ENCODE data around the gene NOTCH4.
A peak's percentile ranks its signal among the peaks of the same experiment; 100 is the strongest.

NOTCH4 gene

DNA sequence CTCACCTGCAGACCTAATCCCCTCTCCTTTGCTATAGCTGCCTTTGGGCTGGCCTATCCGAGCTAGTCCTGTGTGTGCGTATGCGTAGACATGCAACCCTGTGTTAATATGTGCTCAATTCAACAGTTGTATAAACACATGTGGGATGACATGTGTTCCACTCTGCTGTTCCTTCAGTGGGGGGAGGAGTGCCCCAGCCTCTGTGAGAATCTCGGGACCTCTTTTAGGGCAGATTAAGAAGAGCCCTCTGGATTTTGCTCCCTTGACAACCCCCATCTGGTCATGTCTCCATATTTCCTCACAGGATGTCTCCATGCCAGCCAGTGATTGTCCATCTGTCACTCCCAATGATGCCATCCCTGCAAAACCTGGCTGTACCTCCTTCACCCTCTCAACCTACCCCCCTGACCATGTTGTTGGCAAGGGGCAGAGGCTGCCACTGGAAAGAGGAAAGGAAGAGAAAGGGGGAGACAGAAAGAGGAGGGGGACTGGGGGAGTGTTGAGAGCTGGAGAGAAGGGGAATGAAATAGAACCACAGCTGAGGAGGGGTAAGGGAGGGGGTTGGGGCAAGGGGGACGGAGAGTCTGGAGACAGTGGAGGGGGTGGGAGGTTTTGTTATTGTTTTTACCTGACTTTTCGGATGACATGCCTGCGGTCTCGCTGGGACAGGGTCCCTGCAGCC is 72.5 kb downstream of the NOTCH4 start:
- Histone ChIP-seq H2AK5ac (ENCODE audit: low read depth, low read length) (no peak overlapping the region), H3K36me3 (replicated peaks in 1 of 2; ENCODE audit: control insufficient read depth in 2 of 2, insufficient read depth in 2 of 2, low read length in 2 of 2) (peaks cover 10 to 13% of the 10 kb centered on the region in 2 donors), H4K8ac (ENCODE audit: low read depth, low read length) (no peak overlapping the region), H3K79me1 (ENCODE audit: low read depth, low read length) (peaks cover 16% of the 10 kb centered on the region), H2BK120ac (ENCODE audit: low read depth, low read length) (no peak overlapping the region), H2BK12ac (ENCODE audit: low read length) (no peak overlapping the region), H3K27ac (replicated peaks; ENCODE audit: low read length) (no peak overlapping the region), H3K4ac (ENCODE audit: low read length) (no peak overlapping the region), H2AFZ (ENCODE audit: low read length) (no peak overlapping the region), H3K4me1 (ENCODE audit: control insufficient read depth in 2 of 2, insufficient read depth in 1 of 2, low read depth in 1 of 2, low read length in 2 of 2) (peaks cover 21 to 26% of the 10 kb centered on the region in 2 donors), H2BK15ac (ENCODE audit: low read length) (no peak overlapping the region), H3K9ac (ENCODE audit: low read depth, low read length, poor library complexity) (no peak overlapping the region), H3K23ac (ENCODE audit: low read depth, low read length, poor library complexity) (no peak overlapping the region), H4K91ac (ENCODE audit: low read depth, low read length, poor library complexity) (no peak overlapping the region), H2BK5ac (ENCODE audit: low read length) (no peak overlapping the region), H3K4me2 (ENCODE audit: insufficient read depth, low read length, poor library complexity, severe bottlenecking) (peak overlapping the region; percentile 66), H3K4me3 (ENCODE audit: low read length in 2 of 2) (peak overlapping the region; percentile 60 to 68), H3K18ac (ENCODE audit: low read length) (peak overlapping the region; percentile 74), H3K14ac (ENCODE audit: low read length) (no peak overlapping the region), H3K9me3 (replicated peaks in 1 of 2; ENCODE audit: control insufficient read depth in 2 of 2, insufficient read depth in 1 of 2, low read depth in 1 of 2, low read length in 2 of 2) (no peaks in the 10 kb centered on the region), H3K27me3 (ENCODE audit: control insufficient read depth in 3 of 3, insufficient read depth in 3 of 3, low read depth in 1 of 3, low read length in 3 of 3) (peaks cover 0 to 33% (median 0%) of the 10 kb centered on the region in 3 experiments)
- no peak for DNase-seq (ENCODE audit: low spot score)
- no CpG with 5 or more reads among the region's 8 CpGs for WGBS, 2 donors (ENCODE audit: extremely low coverage in 2 of 2, insufficient read length in 2 of 2, insufficient replicate concordance in 1 of 2)

DNA sequence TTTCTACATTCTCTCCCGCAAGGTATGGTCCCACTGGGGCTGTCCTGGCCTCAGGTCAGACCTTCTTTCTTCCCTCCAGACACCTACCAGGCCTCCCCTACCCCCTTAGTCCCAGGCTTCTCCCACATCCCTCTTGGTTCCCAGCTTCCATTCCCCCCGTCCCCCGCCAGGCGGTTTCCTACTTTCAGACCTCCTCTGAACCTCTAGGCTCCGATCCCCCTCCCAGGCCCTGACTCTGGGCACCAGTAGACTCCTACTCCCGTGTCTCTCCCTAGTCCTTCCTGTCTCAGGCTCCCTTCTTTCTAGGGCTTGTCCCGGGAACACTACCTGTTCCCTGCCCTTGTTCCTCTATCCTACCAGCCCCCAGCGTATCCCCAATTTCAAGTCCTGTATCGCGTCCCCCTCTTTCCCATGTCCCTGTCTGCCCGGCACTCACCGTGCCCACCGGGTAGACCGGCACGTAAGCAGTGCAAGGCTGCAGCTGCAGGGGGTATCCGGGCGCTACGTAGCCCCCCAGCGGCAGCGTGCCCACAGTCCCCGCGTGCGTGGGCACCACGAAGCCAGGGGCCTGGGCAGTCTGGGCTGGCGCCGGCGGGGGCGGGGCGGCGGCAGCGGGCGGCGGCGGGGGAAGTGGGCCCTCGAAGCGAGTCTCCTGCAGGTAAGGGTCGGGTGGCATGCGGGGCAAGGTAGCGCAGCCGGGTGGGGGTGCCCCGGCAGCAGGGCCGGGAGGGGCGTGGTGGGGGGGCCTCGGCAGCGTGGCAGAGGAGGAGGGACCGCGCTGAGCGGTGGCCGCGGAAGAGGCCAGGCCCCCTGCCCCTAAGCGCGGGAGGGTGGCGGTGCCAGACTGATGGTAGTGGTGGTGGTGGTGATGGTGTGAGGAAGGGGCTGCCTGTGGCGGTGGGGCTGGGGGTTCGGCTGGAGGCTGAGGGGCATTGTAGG is 73.7 kb downstream of the NOTCH4 start:
- no peak overlapping the region for H2BK12ac ChIP-seq (ENCODE audit: low read length)
- H3K79me1 ChIP-seq (ENCODE audit: low read depth, low read length): peaks cover 10% of the 10 kb centered on the region
- no peak overlapping the region for H2AFZ ChIP-seq (ENCODE audit: low read length)
- H3K9me3 ChIP-seq (replicated peaks in 1 of 2; ENCODE audit: control insufficient read depth in 2 of 2, insufficient read depth in 1 of 2, low read depth in 1 of 2, low read length in 2 of 2): no peaks in the 10 kb centered on the region
- H3K36me3 ChIP-seq (replicated peaks in 1 of 2; ENCODE audit: control insufficient read depth in 2 of 2, insufficient read depth in 2 of 2, low read length in 2 of 2): peaks cover 2% of the 10 kb centered on the region in 2 donors
- no CpG with 5 or more reads among the region's 55 CpGs for WGBS, 2 donors (ENCODE audit: extremely low coverage in 2 of 2, insufficient read length in 2 of 2, insufficient replicate concordance in 1 of 2)
- peak overlapping the region; percentile 68 for H3K9ac ChIP-seq (ENCODE audit: low read depth, low read length, poor library complexity)
- DNase-seq (ENCODE audit: low spot score): no peak
- H2AK5ac ChIP-seq (ENCODE audit: low read depth, low read length): no peak overlapping the region
- H3K18ac ChIP-seq (ENCODE audit: low read length): peak overlapping the region; percentile 23
- peaks cover 0 to 33% (median 0%) of the 10 kb centered on the region in 3 experiments for H3K27me3 ChIP-seq (ENCODE audit: control insufficient read depth in 3 of 3, insufficient read depth in 3 of 3, low read depth in 1 of 3, low read length in 3 of 3)
- no peak overlapping the region for H4K91ac ChIP-seq (ENCODE audit: low read depth, low read length, poor library complexity)
- H4K8ac ChIP-seq (ENCODE audit: low read depth, low read length): no peak overlapping the region
- H2BK120ac ChIP-seq (ENCODE audit: low read depth, low read length): peak overlapping the region; percentile 28
- no peak overlapping the region for H3K23ac ChIP-seq (ENCODE audit: low read depth, low read length, poor library complexity)
- H2BK5ac ChIP-seq (ENCODE audit: low read length): no peak overlapping the region
- peak overlapping the region; percentile 51 for H3K4me2 ChIP-seq (ENCODE audit: insufficient read depth, low read length, poor library complexity, severe bottlenecking)
- no peak overlapping the region for H3K4ac ChIP-seq (ENCODE audit: low read length)
- H3K27ac ChIP-seq (replicated peaks; ENCODE audit: low read length): no peak overlapping the region
- no peak overlapping the region for H3K14ac ChIP-seq (ENCODE audit: low read length)
- H3K4me3 ChIP-seq (ENCODE audit: low read length in 2 of 2): peak overlapping the region in 1 of 2 donors; percentile 72
- peaks cover 21 to 25% of the 10 kb centered on the region in 2 donors for H3K4me1 ChIP-seq (ENCODE audit: control insufficient read depth in 2 of 2, insufficient read depth in 1 of 2, low read depth in 1 of 2, low read length in 2 of 2)
- H2BK15ac ChIP-seq (ENCODE audit: low read length): no peak overlapping the region

DNA sequence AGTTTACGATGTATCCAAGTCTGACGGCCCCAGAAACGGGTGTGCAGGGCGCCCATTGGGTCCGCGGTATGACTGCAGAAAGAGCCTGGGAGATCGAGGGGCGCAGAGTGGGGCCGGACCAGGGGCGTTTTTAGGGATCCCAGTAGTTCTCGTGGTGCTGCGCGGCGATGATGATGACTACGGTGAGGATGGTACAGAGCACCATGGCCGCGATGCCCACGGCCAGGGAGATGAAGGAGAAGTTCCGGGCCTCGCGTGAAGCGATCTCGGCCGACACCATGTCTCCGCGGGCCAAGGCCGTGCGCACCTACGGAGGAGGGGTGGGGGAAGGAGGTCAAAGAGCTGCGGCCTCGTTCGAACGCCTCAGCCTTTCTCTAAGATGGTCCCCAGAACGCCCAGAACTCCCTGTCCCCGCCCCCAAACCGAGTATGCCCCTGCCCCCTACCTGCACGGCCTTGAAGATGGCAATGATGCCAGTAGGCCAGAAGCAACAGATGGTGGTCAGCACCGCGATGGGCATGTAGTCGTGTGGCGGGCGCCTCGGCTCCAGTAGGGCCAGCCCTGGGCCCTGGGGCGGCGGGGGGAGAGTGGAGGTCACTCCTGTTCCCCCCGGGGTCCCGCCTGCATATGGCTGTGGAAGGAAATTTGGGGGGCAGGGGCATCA is 74.6 kb downstream of the NOTCH4 start:
- Histone ChIP-seq H3K4me2 (ENCODE audit: insufficient read depth, low read length, poor library complexity, severe bottlenecking) (peak overlapping the region; percentile 21), H3K14ac (ENCODE audit: low read length) (no peak overlapping the region), H2BK5ac (ENCODE audit: low read length) (no peak overlapping the region), H3K23ac (ENCODE audit: low read depth, low read length, poor library complexity) (no peak overlapping the region), H3K4me1 (ENCODE audit: control insufficient read depth in 2 of 2, insufficient read depth in 1 of 2, low read depth in 1 of 2, low read length in 2 of 2) (peaks cover 16 to 21% of the 10 kb centered on the region in 2 donors), H4K91ac (ENCODE audit: low read depth, low read length, poor library complexity) (no peak overlapping the region), H2BK120ac (ENCODE audit: low read depth, low read length) (no peak overlapping the region), H3K79me1 (ENCODE audit: low read depth, low read length) (peaks cover under 1% of the 10 kb centered on the region), H3K36me3 (replicated peaks in 1 of 2; ENCODE audit: control insufficient read depth in 2 of 2, insufficient read depth in 2 of 2, low read length in 2 of 2) (no peaks in the 10 kb centered on the region), H3K27me3 (ENCODE audit: control insufficient read depth in 3 of 3, insufficient read depth in 3 of 3, low read depth in 1 of 3, low read length in 3 of 3) (peaks cover 0 to 33% (median 0%) of the 10 kb centered on the region in 3 experiments), H2BK12ac (ENCODE audit: low read length) (no peak overlapping the region), H2AFZ (ENCODE audit: low read length) (no peak overlapping the region), H3K4me3 (ENCODE audit: low read length in 2 of 2) (peak overlapping the region in 1 of 2 donors; percentile 8), H3K27ac (replicated peaks; ENCODE audit: low read length) (no peak overlapping the region), H3K9me3 (replicated peaks in 1 of 2; ENCODE audit: control insufficient read depth in 2 of 2, insufficient read depth in 1 of 2, low read depth in 1 of 2, low read length in 2 of 2) (no peaks in the 10 kb centered on the region), H3K9ac (ENCODE audit: low read depth, low read length, poor library complexity) (no peak overlapping the region), H2BK15ac (ENCODE audit: low read length) (peak overlapping the region; percentile 27), H3K18ac (ENCODE audit: low read length) (peak overlapping the region; percentile 52), H3K4ac (ENCODE audit: low read length) (no peak overlapping the region), H2AK5ac (ENCODE audit: low read depth, low read length) (peak overlapping the region; percentile 14), H4K8ac (ENCODE audit: low read depth, low read length) (no peak overlapping the region)
- WGBS, 2 donors (ENCODE audit: extremely low coverage in 2 of 2, insufficient read length in 2 of 2, insufficient replicate concordance in 1 of 2): no CpG with 5 or more reads among the region's 47 CpGs
- DNase-seq (ENCODE audit: low spot score): no peak

Measured in neuronal stem cell (in vitro differentiated cells).